Neural progenitor cell (in vitro differentiated cells): ENCODE data around the gene C3orf33. TPM values are rescaled to one million over a fixed set of nuclear protein-coding genes. Genes with fewer than 3 reads are reported as not detected.

ENCODE experiments used
- DNase-seq: peaks from one replicate; pipeline ENCODE4 v3.0.0-alpha.2; 2016; ENCODE audit warnings: low spot score
- H2AFZ ChIP-seq: fragments of 200-600 bp; sonication (generic); replicated peaks from 2 replicates; pipeline ENCODE4 v1.6.1; 2016; ENCODE audit warnings: antibody characterized with exemption
- H3F3A ChIP-seq: fragments of 200-600 bp; sonication (generic); 2 replicates; pipeline ENCODE4 v1.6.1; 2016; ENCODE audit warnings: antibody characterized with exemption, low read depth
- H3K27ac ChIP-seq: fragments of 200-600 bp; sonication (generic); 2 replicates; pipeline ENCODE4 v1.5.1; 2016; ENCODE audit warnings: mild to moderate bottlenecking
- H3K27me3 ChIP-seq: fragments of 200-600 bp; sonication (generic); 2 replicates; pipeline ENCODE4 v1.6.1; 2016; ENCODE audit warnings: mild to moderate bottlenecking, moderate library complexity
- H3K36me3 ChIP-seq: fragments of 200-600 bp; sonication (generic); 2 replicates; pipeline ENCODE4 v1.5.1; 2016
- H3K4me1 ChIP-seq: fragments of 200-600 bp; sonication (generic); 2 replicates; pipeline ENCODE4 v1.6.1; 2016; ENCODE audit warnings: mixed run types
- H3K4me2 ChIP-seq: fragments of 200-600 bp; sonication (generic); 2 replicates; pipeline ENCODE4 v1.6.1; 2016
- H3K4me3 ChIP-seq: fragments of 200-600 bp; sonication (generic); 2 replicates; pipeline ENCODE4 v1.5.1; 2016
- H3K79me2 ChIP-seq: fragments of 200-600 bp; sonication (generic); 2 replicates; pipeline ENCODE4 v1.6.1; 2016; ENCODE audit warnings: low read depth
- H3K9ac ChIP-seq: fragments of 200-600 bp; sonication (generic); 2 replicates; pipeline ENCODE4 v1.6.1; 2016
- H3K9me3 ChIP-seq: fragments of 200-600 bp; sonication (generic); 2 replicates; pipeline ENCODE4 v1.5.1; 2016; ENCODE audit warnings: low read depth
- H4K20me1 ChIP-seq: fragments of 200-600 bp; sonication (generic); 2 replicates; pipeline ENCODE4 v1.6.1; 2016; ENCODE audit warnings: low read depth
- H3K27ac Mint-ChIP-seq: 3 replicates; pipeline ENCODE4 v1.8.0; 2021; ENCODE audit warnings: mixed read lengths
- H3K27me3 Mint-ChIP-seq: 2 replicates; pipeline ENCODE4 v1.8.0; 2022; ENCODE audit warnings: low read depth, mild to moderate bottlenecking, inconsistent platforms, moderate library complexity, mixed read lengths; ENCODE audit not compliant: insufficient read depth
- H3K36me3 Mint-ChIP-seq: 3 replicates; pipeline ENCODE4 v1.8.0; 2021; ENCODE audit warnings: mixed read lengths
- H3K4me1 Mint-ChIP-seq: 3 replicates; pipeline ENCODE4 v1.8.0; 2021; ENCODE audit warnings: mixed read lengths
- H3K4me3 Mint-ChIP-seq: 3 replicates; pipeline ENCODE4 v1.8.0; 2021; ENCODE audit warnings: mild to moderate bottlenecking, moderate library complexity, mixed read lengths
- H3K9me3 Mint-ChIP-seq: 3 replicates; pipeline ENCODE4 v1.8.0; 2020; ENCODE audit warnings: mixed read lengths
- CTCF ChIP-seq: fragments of 200-600 bp; sonication (generic); IDR thresholded peaks from 2 replicates; pipeline ENCODE4 v1.5.1; 2017; ENCODE audit warnings: antibody characterized with exemption, mild to moderate bottlenecking
- EZH2phosphoT487 ChIP-seq: fragments of 200-600 bp; sonication (generic); IDR thresholded peaks from 2 replicates; pipeline ENCODE4 v1.6.1; 2017; ENCODE audit warnings: antibody characterized with exemption
- total RNA-seq: library from RNA; depleted of rRNA; stranded (reverse); fragments of >200 nt; gene quantifications from 2 replicates; pipeline ENCODE4 v1.2.3, GENCODE V29; 2015; ENCODE audit warnings: low replicate concordance

C3orf33 gene
- total RNA-seq, 1 donor from 2014 or later: 13.5 TPM

GRCh38 chr3:155714295-155714718 is 91.8 kb downstream of the C3orf33 start:
- Histone ChIP-seq H3K9me3 (no peaks in the 10 kb centered on the region), H3K79me2 (peaks cover 29% of the 10 kb centered on the region), H3K36me3 (no peaks in the 10 kb centered on the region), H3F3A (peaks cover 28% of the 10 kb centered on the region), H3K27me3 (peaks cover 10% of the 10 kb centered on the region), H3K9ac (no peak overlapping the region), H4K20me1 (peaks cover 37% of the 10 kb centered on the region), H3K4me2 (peak overlapping the region; percentile 82), H2AFZ (no peak overlapping the region), H3K4me3 (peak overlapping the region; percentile 34), H3K4me1 (peaks cover 39% of the 10 kb centered on the region), H3K27ac (peak overlapping the region; percentile 77)
- TF ChIP-seq EZH2phosphoT487: peak; percentile 84
- no peak for TF ChIP-seq CTCF
- Mint-ChIP-seq H3K27me3 (no peaks in the 10 kb centered on the region), H3K4me1 (peaks cover 36% of the 10 kb centered on the region), H3K36me3 (peaks cover 38% of the 10 kb centered on the region), H3K27ac (peak overlapping the region; percentile 17), H3K9me3 (peaks cover 14% of the 10 kb centered on the region), H3K4me3 (peak overlapping the region; percentile 13)
- peak; percentile 87 for DNase-seq

Other genes starting within 250 kb of the C3orf33 start
- 28.8 and 32.0 TPM in 2 replicates for gene PLCH1, start 61.2 kb downstream of the C3orf33 start, total RNA-seq
- gene SLC33A1, start 48.1 kb upstream of the C3orf33 start, total RNA-seq: 21.8 and 27.4 TPM in 2 replicates
- gene GMPS, start 64.4 kb upstream of the C3orf33 start, total RNA-seq: 156 and 279 TPM in 2 replicates